GM19463 (cell line): ENCODE data around the gene OLFML2B.
"Not testable (repeated sequence)": the region's sequence is repeated elsewhere in the genome, so short reads cannot be mapped to it uniquely, and the experiment has no call there.

Experiments
- ATAC-seq: cut with Tn5 transposase; IDR thresholded peaks from one replicate; pipeline ENCODE4 v1.9.1; 2021; ENCODE audit warnings: mild to moderate bottlenecking, moderate library complexity; ENCODE audit not compliant: unreplicated experiment

OLFML2B gene

GRCh38 chr1:162023547-162024501 lies at the start of gene OLFML2B:
Gene OLFML2B, minus strand, starts transcription at chr1:162023869. Its CDS starts 439 bp downstream, at chr1:162023430.
- no peak for ATAC-seq

- ATAC-seq, result no peak
Observed at GRCh38 chr1:162072740-162073139, 49.1 kb upstream of the OLFML2B start.

- no peak for ATAC-seq
Observed at GRCh38 chr1:162070825-162071224, 47.2 kb upstream of the OLFML2B start.

DNA sequence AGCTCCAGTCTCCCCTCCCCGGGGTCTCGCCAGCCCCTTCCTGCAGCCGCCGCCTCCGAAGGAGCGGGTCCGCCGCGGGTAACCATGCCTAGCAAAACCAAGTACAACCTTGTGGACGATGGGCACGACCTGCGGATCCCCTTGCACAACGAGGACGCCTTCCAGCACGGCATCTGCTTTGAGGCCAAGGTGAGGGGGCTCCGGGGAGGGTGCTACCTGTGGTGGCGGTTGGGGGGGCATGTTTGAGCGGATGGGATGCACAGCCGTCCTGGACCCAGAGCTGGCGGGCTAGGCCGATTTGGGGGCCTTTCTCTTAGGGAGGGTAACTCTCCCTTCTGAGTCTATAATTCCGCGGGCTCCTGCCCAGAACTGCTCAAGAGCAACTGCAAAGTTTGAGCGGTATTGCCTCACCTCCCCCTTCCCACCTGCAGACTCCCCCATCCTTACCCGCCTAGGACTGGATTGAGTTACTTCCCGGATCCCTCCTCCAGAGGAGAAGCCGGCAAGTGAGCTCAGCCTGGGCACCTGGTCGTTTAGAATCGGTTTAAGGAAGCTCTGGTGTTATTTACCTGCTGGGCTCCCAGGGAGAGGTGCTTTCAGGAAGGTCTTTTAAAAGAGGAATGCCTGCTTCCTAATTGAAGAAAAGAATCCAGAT lies 46.6 kb upstream of the OLFML2B start:
- no peak for ATAC-seq

GRCh38 chr1:162069334-162070093 lies 45.8 kb upstream of the OLFML2B start, which contains the start of gene NOS1AP:
Gene NOS1AP, plus strand, starts transcription at chr1:162069691. Its CDS starts 487 bp downstream, at chr1:162070178.
- peak; percentile 99 for ATAC-seq

DNA sequence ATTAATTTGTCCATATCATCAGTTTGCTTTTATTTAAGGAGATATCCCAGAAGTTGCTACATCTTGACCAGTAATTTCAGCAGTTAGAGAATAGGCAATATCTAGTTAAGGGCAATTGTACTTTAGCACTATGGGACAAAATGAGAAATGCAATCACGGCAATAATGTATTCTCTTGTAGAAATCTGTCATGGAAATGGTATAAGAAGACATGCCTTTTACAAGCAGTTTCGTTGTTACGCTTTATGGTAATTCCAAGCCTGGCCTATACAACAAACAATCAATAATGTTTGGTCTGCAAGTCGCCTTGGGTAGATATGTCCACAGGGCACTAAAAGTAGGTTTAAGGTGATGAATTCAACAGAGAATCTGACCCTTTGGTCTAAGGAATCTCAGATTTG lies 44.6 kb upstream of the OLFML2B start:
- no peak for ATAC-seq

- ATAC-seq, result no peak
Observed at GRCh38 chr1:162067466-162067865, 43.8 kb upstream of the OLFML2B start.

DNA sequence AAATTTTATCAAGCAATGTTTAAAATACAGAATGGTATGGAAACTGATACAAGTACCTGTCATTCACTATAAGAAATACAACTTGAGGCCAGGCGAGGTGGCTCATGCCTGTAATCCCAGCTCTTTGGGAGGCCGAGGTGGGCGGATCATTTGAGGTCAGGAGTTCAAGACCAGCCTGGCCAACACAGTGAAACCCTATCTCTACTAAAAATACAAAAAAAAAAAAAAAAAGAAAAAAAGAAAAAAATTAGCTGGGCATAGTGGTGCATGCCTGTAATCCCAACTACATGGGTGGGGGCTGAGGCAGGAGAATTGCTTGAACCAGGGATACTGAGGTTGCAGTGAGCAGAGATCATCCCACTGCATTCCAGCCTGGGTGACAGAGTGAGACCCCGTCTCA lies 43.2 kb upstream of the OLFML2B start:
- not testable (repeated sequence) for ATAC-seq

DNA sequence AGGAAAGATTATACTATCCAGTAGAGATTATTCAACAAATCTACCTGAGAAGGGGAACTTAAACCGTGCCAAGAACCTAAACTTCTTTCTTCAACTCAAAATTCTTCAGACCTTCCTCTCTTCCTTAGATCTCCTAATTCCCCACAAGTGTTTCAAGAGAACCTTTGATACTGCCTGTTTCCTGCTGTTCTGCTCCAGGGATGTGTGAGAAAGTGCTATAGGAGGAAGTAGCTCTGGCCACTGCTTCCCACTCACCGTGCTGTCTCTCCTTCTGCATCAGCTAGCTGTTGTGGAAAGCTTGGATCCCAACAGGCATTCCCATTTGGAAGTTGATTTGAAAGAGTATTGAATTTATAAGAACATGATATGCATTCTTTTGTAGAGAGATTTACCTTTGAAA lies 41.3 kb upstream of the OLFML2B start:
- ATAC-seq, result no peak

DNA sequence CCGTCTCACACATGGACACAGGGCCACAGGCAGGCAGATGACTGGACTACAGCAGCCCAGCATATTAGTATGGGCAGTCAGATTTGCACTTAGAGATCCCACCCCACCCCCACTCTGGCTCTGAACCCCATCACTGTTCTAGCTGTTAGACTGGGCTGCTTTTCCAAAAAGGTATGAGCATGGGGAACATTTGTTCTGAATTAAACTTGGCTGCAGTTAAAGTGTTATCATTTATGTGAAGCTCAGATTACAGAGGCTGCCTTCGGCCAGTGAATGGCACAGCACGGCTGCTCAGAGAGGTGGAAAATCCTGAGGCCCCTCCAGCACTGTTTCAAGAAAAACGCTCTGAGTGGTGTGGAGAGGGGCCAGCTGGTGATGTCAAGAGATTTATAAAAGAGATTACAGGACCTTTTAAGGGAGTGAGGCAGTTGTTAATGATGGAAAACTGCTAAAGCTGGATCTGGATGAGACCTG lies 38.9 kb upstream of the OLFML2B start:
- no peak for ATAC-seq

- no peak for ATAC-seq
Observed at GRCh38 chr1:162060314-162060713, 36.6 kb upstream of the OLFML2B start.

- ATAC-seq, result no peak
Observed at GRCh38 chr1:162059721-162060120, 36.1 kb upstream of the OLFML2B start.

DNA sequence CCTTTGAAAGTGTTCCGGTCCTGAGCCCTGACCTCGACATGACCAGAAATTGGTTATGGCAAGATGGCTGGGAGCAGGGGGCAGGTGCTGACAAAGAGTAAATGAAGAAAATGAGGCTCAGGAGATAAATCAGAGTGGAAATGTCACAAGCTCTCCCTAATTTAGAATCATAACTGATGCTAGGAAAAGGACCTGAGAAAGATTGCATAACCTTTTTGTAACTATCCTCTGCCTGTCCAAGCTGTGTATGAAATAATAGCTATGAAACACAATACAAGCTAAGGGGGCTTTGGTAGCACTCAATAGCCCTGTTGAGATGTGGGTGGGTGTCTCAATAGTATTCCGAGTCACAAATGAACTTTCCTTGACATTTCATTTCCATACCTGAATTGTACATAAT lies 32.9 kb upstream of the OLFML2B start:
- ATAC-seq, result no peak

GRCh38 chr1:162056043-162056442 lies 32.4 kb upstream of the OLFML2B start:
- peak; percentile 75 for ATAC-seq

- ATAC-seq, result no peak
Observed at GRCh38 chr1:162055062-162055461, 31.4 kb upstream of the OLFML2B start.

DNA sequence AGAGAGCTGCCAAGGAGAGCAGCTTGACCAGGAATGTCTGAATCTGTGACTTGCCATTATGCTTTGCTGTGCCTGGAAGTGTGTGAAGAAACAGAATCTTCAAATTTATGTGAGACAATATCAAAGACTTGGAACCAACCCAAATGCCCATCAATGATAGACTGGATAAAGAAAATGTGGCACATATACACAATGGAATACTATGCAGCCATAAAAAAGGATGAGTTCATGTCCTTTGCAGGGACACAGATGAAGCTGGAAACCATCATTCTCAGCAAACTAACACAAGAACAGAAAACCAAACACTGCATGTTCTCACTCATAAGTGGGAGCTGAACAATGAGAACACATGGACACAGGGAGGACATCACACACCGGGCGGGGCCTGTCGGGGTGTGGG lies 30.3 kb upstream of the OLFML2B start:
- ATAC-seq, result not testable (repeated sequence)

GRCh38 chr1:162046921-162047320 lies 23.3 kb upstream of the OLFML2B start:
- ATAC-seq, result no peak

GRCh38 chr1:162042361-162042760 lies 18.7 kb upstream of the OLFML2B start:
- no peak for ATAC-seq

GRCh38 chr1:162040657-162041056 lies 17.0 kb upstream of the OLFML2B start:
- ATAC-seq, result no peak

GRCh38 chr1:162040001-162040400 lies 16.3 kb upstream of the OLFML2B start:
- no peak for ATAC-seq

GRCh38 chr1:162038624-162039023 lies 15.0 kb upstream of the OLFML2B start:
- no peak for ATAC-seq
